Measurements from ENCODE around the gene CHST3.
A peak's percentile ranks its signal among the peaks of the same experiment; 100 is the strongest.
"Not testable (repeated sequence)": the region's sequence is repeated elsewhere in the genome, so short reads cannot be mapped to it uniquely, and the experiment has no call there.

The CHST3 gene

GRCh38 chr10:71974489-71975021, 10.4 kb downstream of the CHST3 start:
- peak; percentile 31 for DNase-seq

GRCh38 chr10:71975087-71975870, 11.1 kb downstream of the CHST3 start:
- no peak for DNase-seq

- DNase-seq, result peak; percentile 47
Observed at GRCh38 chr10:71975871-71976725, 11.9 kb downstream of the CHST3 start.

GRCh38 chr10:71977614-71977903, 13.4 kb downstream of the CHST3 start:
- not testable (repeated sequence) for DNase-seq

GRCh38 chr10:71978476-71978875, 14.3 kb downstream of the CHST3 start:
- DNase-seq, result no peak

- no peak for DNase-seq
Observed at GRCh38 chr10:71978988-71979691, 14.9 kb downstream of the CHST3 start.

GRCh38 chr10:71979692-71980062, 15.5 kb downstream of the CHST3 start:
- no peak for DNase-seq

GRCh38 chr10:71980181-71981014, 16.2 kb downstream of the CHST3 start:
- DNase-seq, result no peak

- DNase-seq, result no peak
Observed at GRCh38 chr10:71981015-71981875, 17.1 kb downstream of the CHST3 start.

GRCh38 chr10:71981876-71982230, 17.7 kb downstream of the CHST3 start:
- DNase-seq, result no peak

- no peak for DNase-seq
Observed at GRCh38 chr10:71982269-71983178, 18.3 kb downstream of the CHST3 start.

- no peak for DNase-seq
Observed at GRCh38 chr10:71984126-71984808, 20.1 kb downstream of the CHST3 start.

- DNase-seq, result no peak
Observed at GRCh38 chr10:71984809-71985388, 20.7 kb downstream of the CHST3 start.

GRCh38 chr10:71985542-71986250, 21.5 kb downstream of the CHST3 start:
- DNase-seq, result peak; percentile 81

GRCh38 chr10:71988895-71989294, 24.7 kb downstream of the CHST3 start:
- not testable (repeated sequence) for DNase-seq

- no peak for DNase-seq
Observed at GRCh38 chr10:71989661-71990454, 25.7 kb downstream of the CHST3 start.

- no peak for DNase-seq
Observed at GRCh38 chr10:71990706-71991269, 26.6 kb downstream of the CHST3 start.

GRCh38 chr10:71995449-71995848, 31.3 kb downstream of the CHST3 start:
- no peak for DNase-seq

All from fibroblast of skin of right quadriceps (primary cell).